C4-2B (cell line): ENCODE results near the gene TMEM205.

Source experiments
- H3K27ac ChIP-seq: fragments of 450-650 bp; 2 replicates; pipeline ENCODE4 v1.5.1; 2017
- ZFX ChIP-seq: fragments of 450-650 bp; IDR thresholded peaks from 2 replicates; pipeline ENCODE4 v1.6.1; 2017
- TF ChIP-seq, protein P1 (sequence below): fragments of 450-650 bp; conservative IDR thresholded peaks from 2 replicates; pipeline ENCODE4 v1.5.1; 2017; ENCODE audit warnings: mild to moderate bottlenecking

Gene TMEM205

DNA sequence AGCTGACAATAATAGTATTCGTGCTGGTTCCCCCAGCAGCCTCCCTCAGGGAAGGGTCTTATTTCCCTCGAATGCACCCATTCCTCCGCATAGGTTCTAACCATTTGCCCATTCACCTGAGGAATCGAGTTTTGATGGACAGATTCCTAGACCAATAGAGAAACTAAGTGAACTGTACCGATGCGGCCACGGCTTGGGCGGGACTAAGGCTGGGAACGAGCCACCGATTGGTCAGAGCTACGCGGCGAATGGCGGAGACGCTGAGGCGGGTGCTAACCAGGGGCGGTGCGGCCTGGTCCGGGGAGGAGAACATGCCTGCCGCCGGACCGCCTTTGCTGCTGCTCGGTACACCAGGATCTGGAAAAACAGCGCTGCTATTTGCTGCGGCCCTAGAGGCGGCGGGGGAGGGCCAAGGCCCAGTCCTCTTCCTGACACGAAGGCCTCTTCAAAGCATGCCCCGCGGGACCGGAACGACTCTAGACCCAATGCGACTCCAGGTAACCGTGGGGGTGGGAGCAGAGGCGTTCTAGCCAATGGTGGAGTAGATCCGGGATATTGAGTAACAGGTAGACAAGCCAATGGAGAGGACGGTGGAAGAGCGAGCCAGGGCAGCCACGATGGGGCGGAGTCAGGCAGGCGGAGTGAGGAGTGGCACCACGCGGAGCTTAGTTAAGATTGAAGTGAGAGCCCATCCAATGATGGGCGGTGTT, 28.5 kb upstream of the TMEM205 start, which contains the start of gene SWSAP1:
Gene SWSAP1 (plus strand): TSS at position 234 of the 710 bp plus-strand sequence. CDS start 15 bp downstream, at position 249.
- TF ChIP-seq, protein P1, sequence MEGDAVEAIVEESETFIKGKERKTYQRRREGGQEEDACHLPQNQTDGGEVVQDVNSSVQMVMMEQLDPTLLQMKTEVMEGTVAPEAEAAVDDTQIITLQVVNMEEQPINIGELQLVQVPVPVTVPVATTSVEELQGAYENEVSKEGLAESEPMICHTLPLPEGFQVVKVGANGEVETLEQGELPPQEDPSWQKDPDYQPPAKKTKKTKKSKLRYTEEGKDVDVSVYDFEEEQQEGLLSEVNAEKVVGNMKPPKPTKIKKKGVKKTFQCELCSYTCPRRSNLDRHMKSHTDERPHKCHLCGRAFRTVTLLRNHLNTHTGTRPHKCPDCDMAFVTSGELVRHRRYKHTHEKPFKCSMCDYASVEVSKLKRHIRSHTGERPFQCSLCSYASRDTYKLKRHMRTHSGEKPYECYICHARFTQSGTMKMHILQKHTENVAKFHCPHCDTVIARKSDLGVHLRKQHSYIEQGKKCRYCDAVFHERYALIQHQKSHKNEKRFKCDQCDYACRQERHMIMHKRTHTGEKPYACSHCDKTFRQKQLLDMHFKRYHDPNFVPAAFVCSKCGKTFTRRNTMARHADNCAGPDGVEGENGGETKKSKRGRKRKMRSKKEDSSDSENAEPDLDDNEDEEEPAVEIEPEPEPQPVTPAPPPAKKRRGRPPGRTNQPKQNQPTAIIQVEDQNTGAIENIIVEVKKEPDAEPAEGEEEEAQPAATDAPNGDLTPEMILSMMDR = no peak
- TF ChIP-seq ZFX = peak; percentile 97
- peak within 1 kb of the TSS; percentile 89 for H3K27ac ChIP-seq

DNA sequence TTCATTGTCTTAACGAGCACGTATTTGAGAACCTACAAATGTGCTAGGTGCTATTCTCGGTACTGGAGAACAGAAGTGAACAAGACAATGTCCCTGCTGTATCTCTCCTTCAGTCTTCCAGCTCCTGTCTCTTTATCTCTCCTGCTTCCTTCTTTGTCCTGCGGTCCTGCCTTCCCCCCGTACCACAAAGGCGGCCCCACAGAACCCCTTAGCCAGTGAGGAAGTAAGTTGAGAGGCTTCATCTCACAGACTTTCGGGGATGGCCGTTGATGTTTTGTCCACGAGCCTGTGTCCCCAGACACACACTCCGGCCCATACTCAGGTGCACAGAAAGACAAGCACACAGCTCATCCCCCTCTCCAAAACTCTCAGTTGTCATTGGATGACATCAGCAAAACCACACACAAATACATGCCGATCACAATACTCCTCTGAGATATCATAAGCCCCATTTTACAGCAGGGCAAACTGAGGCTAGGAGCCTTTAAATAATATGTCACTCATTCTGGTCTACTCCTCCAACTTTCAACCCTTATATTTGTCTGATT, 27.9 kb upstream of the TMEM205 start:
- H3K27ac ChIP-seq = peak overlapping the region; percentile 89
- TF ChIP-seq ZFX = no peak
- TF ChIP-seq, protein P1 = no peak

- TF ChIP-seq, protein P1 = no peak
- TF ChIP-seq ZFX = no peak
- peak overlapping the region; percentile 89 for H3K27ac ChIP-seq
These were observed 27.3 kb upstream of the TMEM205 start for GRCh38 chr19:11373166-11373884.

DNA sequence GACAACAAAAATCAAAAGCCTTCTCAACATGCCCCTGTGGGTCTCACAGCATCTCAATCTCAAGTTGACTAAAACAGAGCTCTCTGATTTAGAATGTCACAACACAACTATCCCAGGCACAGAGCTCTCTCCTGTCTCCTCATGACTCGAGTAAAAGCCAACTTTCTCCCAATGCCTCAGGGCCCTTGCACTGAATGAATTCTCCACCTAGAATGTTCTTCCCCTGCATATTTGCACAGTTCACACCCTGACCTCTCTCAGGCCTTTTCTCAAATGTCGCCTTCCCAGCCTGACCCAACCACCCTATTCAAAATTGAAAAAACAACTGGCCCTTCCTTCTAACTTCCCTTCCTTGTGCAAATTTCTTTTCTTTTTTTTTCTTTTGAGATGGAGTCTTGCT, 24.7 kb upstream of the TMEM205 start:
- H3K27ac ChIP-seq = no peak overlapping the region
- TF ChIP-seq, protein P1 = no peak
- no peak for TF ChIP-seq ZFX

- no peak overlapping the region for H3K27ac ChIP-seq
- TF ChIP-seq, protein P1 = no peak
- no peak for TF ChIP-seq ZFX
These were observed 21.5 kb upstream of the TMEM205 start for GRCh38 chr19:11367528-11367927.

- H3K27ac ChIP-seq = no peak overlapping the region
- TF ChIP-seq, protein P1 = no peak
- no peak for TF ChIP-seq ZFX
These were observed 19.6 kb upstream of the TMEM205 start for GRCh38 chr19:11365557-11366117.

DNA sequence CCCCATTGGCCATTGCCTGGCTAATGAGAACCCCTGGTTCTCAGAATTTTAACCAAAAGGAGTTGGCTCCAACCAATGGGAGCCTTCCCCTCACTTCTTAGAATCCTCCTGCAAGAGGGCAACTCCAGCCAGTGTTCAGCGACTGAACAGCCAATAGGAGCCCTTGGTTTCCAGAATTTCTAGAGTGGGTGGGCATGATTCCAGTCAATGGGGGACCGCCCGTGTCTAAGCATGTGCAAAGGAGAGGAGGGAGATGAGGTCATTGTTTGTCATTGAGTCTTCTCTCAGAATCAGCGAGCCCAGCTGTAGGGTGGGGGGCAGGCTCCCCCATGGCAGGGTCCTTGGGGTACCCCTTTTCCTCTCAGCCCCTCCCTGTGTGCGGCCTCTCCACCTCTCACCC, 18.9 kb upstream of the TMEM205 start:
- H3K27ac ChIP-seq = no peak overlapping the region
- TF ChIP-seq, protein P1 = no peak
- TF ChIP-seq ZFX = no peak
